Hindlimb muscle (tissue), 1 donor: ENCODE measurements around the gene MAST2. TPM values are rescaled to one million over a fixed set of nuclear protein-coding genes. Genes with fewer than 3 reads are reported as not detected.

Experiments
- DNase-seq: peaks from one replicate; pipeline ENCODE4 v3.0.0-alpha.2; 2013
- polyA plus RNA-seq: library from polyadenylated mRNA; unstranded; fragments of 120-200 nt; gene quantifications from one replicate; pipeline ENCODE4 v1.2.1, GENCODE V29; 2013; ENCODE audit not compliant: insufficient read length

The MAST2 gene
- polyA plus RNA-seq, 1 donor: 96.2 TPM

GRCh38 chr1:45989249-45989648 lies 185.8 kb downstream of the MAST2 start:
- DNase-seq: no peak

- DNase-seq: no peak
These were observed 191.0 kb downstream of the MAST2 start for GRCh38 chr1:45994423-45994822.

DNA sequence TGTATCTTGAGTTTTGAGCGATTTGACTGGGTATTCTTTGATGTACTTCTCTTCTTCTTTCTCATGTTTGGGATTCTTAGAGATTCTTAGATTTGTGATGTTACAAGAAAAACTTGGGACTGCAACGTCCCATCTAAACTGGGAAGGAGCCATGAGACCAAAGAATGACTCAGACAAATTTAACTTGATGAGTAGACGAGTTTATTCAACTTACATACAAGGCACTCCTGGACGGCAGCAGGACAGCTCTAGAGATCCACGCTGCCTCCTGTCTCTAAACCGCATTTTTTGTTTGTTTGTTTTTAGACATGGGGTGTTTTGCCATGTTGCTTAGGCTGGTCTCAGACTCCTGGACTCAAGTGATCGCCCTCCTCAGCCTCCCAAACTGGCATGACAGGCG lies 191.9 kb downstream of the MAST2 start:
- no peak for DNase-seq

DNA sequence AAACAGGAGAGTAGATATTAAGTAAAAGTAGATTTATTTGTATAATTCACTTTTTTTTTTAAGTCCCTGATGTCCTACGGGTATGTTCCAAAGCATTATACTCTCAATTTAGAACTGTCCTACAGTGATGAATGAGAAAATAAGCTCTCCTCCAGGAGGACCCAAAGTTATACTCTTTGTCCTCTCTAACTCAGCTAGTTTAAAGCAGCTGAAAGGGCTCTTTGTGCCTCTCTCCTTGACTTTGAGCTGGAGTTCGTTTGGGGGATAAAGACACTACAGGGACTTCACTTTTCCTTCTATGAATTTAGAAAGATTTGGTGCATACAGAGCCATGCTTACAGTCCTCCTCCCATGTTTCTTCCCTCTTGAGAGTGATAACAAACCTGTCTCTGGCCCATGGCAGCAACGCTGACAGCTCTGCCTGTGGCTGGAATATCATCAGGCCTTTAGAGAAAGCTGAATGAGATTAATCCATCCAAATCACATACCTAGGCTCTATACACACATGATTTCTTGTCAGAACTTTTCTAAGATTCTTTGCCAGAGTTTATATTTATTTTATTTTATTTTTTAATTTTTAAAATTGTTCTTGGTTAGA lies 194.7 kb downstream of the MAST2 start:
- DNase-seq: no peak

- no peak for DNase-seq
These were observed 196.1 kb downstream of the MAST2 start for GRCh38 chr1:45999507-45999906.

GRCh38 chr1:46001081-46001785 lies 197.8 kb downstream of the MAST2 start:
- DNase-seq: no peak

GRCh38 chr1:46002551-46003150 lies 199.2 kb downstream of the MAST2 start:
- DNase-seq: no peak

DNA sequence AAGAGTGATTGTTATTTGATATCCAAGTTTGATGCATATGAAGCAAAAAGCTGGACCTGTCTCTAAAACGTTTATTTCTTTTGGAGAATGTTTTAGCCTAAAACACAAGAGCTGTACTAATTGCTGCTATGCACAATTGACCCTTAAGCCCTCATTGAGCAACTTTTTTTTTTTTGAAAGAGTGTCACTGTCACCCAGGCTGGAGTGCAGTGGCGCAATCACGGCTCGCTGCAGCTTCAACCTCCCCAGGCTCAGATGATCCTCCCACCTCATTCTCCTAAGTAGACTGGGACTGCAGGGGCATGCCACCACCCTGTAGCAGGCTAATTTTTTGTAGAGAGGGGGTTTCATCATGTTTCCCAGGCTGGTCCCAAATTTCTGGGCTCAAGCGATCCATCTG lies 199.9 kb downstream of the MAST2 start:
- DNase-seq: no peak

DNA sequence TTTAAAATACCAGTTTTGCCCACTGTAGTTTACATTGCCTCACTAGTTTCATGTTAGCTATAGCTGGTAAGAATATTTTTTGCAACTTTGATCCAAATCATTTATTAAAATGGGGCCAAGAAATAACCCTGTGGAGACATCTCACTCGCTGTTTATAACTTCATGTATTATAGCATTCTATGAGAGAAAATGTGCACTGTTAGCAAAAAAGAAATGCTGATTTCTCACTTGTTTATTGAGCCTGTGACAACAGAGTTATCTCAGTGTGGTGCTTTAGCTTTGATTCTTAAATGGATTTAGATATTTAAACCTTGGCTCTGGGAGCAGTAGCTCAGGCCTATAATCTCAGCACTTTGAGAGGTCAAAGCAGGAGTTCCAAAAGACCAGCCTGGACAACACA lies 201.1 kb downstream of the MAST2 start:
- no peak for DNase-seq

- DNase-seq: peak; percentile 8
These were observed 202.2 kb downstream of the MAST2 start for GRCh38 chr1:46005594-46005993.

DNA sequence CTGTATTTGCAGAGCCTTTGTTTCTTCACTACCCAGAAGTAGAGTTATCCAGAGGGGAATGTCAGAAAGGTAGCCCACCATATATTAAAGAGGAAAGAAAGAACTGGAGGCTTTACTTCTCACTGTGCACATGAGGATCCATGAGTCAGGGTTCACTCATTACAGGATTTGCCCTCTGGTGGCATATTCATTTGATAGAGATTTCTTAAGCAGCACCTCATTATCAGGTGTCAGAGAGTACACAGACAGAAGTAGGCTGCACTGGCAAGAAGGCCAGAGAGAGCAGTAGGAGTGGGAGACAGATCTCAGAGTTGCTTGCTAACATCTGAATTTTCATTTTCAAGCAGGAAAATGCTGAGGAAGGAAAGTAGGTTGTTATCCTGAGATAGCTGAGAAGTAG lies 205.2 kb downstream of the MAST2 start:
- no peak for DNase-seq

DNA sequence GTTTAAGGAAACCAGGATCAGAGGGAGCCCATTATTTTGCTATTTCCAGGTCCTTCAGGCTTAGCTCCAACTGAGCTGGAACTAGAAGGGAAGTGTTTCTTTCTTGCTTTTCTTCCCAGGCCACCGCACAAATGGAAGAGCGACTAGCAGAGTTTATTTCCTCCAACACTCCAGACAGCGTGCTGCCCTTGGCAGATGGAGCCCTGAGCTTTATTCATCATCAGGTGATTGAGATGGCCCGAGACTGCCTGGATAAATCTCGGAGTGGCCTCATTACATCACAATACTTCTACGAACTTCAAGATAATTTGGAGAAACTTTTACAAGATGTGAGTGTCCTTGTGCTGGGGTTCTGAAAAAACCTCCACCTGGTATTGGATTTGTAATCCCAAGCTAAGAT lies 207.2 kb downstream of the MAST2 start:
- no peak for DNase-seq

GRCh38 chr1:46011121-46011695 lies 207.8 kb downstream of the MAST2 start:
- DNase-seq: no peak

DNA sequence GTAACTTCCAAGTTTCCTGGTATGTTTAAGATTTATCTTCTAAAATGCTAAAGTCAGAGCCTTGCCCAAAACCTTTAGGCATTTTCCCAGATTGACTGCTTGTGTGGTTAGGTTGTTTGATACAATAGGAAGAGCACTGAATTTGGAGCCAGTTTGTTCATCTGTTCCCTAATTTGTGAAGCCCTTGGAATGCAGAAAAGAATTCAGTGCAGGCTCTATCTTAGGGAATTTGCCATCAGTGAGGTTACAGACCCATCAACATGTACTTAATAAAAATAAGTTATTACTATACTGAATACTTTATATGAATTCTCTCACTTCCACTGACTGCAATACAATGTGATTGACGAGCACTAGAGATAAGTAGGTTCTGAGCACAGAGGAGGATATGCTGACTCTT lies 208.8 kb downstream of the MAST2 start:
- no peak for DNase-seq

- DNase-seq: no peak
These were observed 210.2 kb downstream of the MAST2 start for GRCh38 chr1:46013581-46013980.

GRCh38 chr1:46017876-46018503 lies 214.6 kb downstream of the MAST2 start:
- no peak for DNase-seq

GRCh38 chr1:46019348-46019747 lies 215.9 kb downstream of the MAST2 start:
- DNase-seq: no peak

DNA sequence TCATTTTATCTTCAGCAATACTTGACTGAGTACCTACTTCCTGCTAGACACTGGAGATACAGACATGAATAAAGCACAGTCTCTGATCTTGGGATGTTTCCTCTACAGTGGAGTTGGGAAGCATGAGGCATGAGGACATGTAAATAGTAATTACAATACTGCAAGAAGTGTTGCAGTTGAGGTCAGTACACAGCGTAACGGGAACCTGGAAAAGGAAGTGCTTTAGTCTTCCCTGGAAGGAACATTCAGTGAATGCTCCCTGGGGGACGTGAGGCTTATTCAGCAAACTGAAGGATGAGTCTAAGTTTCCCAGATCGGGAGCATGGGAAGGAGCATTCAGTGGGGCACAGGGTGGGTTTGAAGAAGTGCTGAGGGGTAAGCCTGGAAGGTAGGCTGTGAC lies 216.6 kb downstream of the MAST2 start:
- peak; percentile 43 for DNase-seq

GRCh38 chr1:46021046-46021996 lies 217.9 kb downstream of the MAST2 start:
- no peak for DNase-seq

GRCh38 chr1:46026531-46026930 lies 223.1 kb downstream of the MAST2 start:
- no peak for DNase-seq

GRCh38 chr1:46027788-46028573 lies 224.6 kb downstream of the MAST2 start:
- no peak for DNase-seq
